ENCODE results near the gene ZNF579.
"Not testable (repeated sequence)": the region's sequence is repeated elsewhere in the genome, so short reads cannot be mapped to it uniquely, and the experiment has no call there.

The ZNF579 gene

GRCh38 chr19:55576746-55577145 lies 3.9 kb downstream of the ZNF579 start:
- Histone ChIP-seq H3K27me3 (ENCODE audit: control insufficient read depth, insufficient read depth, low read length) (no peaks in the 10 kb centered on the region), H3K36me3 (ENCODE audit: control insufficient read depth, insufficient read depth, low read length) (no peaks in the 10 kb centered on the region), H3K9ac (ENCODE audit: low read length) (no peak overlapping the region), H3K9me3 (ENCODE audit: control insufficient read depth, low read length) (no peaks in the 10 kb centered on the region), H3K4me3 (ENCODE audit: low read length) (no peak overlapping the region), H3K4me1 (ENCODE audit: control insufficient read depth, insufficient read depth, low read length) (peaks cover 9% of the 10 kb centered on the region)

GRCh38 chr19:55573929-55574328 lies 6.7 kb downstream of the ZNF579 start:
- H3K27me3 ChIP-seq (ENCODE audit: control insufficient read depth, insufficient read depth, low read length); H3K36me3 ChIP-seq (ENCODE audit: control insufficient read depth, insufficient read depth, low read length); H3K9me3 ChIP-seq (ENCODE audit: control insufficient read depth, low read length); H3K4me1 ChIP-seq (ENCODE audit: control insufficient read depth, insufficient read depth, low read length); H3K4me3 ChIP-seq (ENCODE audit: low read length); H3K9ac ChIP-seq (ENCODE audit: low read length): not testable (repeated sequence)

GRCh38 chr19:55569477-55569876 lies 11.2 kb downstream of the ZNF579 start:
- not testable (repeated sequence) for H3K36me3 ChIP-seq (ENCODE audit: control insufficient read depth, insufficient read depth, low read length); H3K9ac ChIP-seq (ENCODE audit: low read length); H3K9me3 ChIP-seq (ENCODE audit: control insufficient read depth, low read length); H3K4me3 ChIP-seq (ENCODE audit: low read length); H3K27me3 ChIP-seq (ENCODE audit: control insufficient read depth, insufficient read depth, low read length)
- peaks cover 14% of the 10 kb centered on the region for H3K4me1 ChIP-seq (ENCODE audit: control insufficient read depth, insufficient read depth, low read length)

GRCh38 chr19:55567708-55568328 lies 12.8 kb downstream of the ZNF579 start:
- Histone ChIP-seq H3K9ac (ENCODE audit: low read length) (no peak overlapping the region), H3K27me3 (ENCODE audit: control insufficient read depth, insufficient read depth, low read length) (no peaks in the 10 kb centered on the region), H3K36me3 (ENCODE audit: control insufficient read depth, insufficient read depth, low read length) (no peaks in the 10 kb centered on the region), H3K4me1 (ENCODE audit: control insufficient read depth, insufficient read depth, low read length) (peaks cover 28% of the 10 kb centered on the region), H3K4me3 (ENCODE audit: low read length) (no peak overlapping the region), H3K9me3 (ENCODE audit: control insufficient read depth, low read length) (no peaks in the 10 kb centered on the region)

GRCh38 chr19:55566823-55567222 lies 13.8 kb downstream of the ZNF579 start:
- Histone ChIP-seq H3K9ac (ENCODE audit: low read length) (no peak overlapping the region), H3K4me3 (ENCODE audit: low read length) (no peak overlapping the region), H3K36me3 (ENCODE audit: control insufficient read depth, insufficient read depth, low read length) (no peaks in the 10 kb centered on the region), H3K4me1 (ENCODE audit: control insufficient read depth, insufficient read depth, low read length) (peaks cover 28% of the 10 kb centered on the region), H3K27me3 (ENCODE audit: control insufficient read depth, insufficient read depth, low read length) (no peaks in the 10 kb centered on the region), H3K9me3 (ENCODE audit: control insufficient read depth, low read length) (no peaks in the 10 kb centered on the region)

- Histone ChIP-seq H3K4me3 (ENCODE audit: low read length) (no peak overlapping the region), H3K36me3 (ENCODE audit: control insufficient read depth, insufficient read depth, low read length) (no peaks in the 10 kb centered on the region), H3K4me1 (ENCODE audit: control insufficient read depth, insufficient read depth, low read length) (peaks cover 33% of the 10 kb centered on the region), H3K27me3 (ENCODE audit: control insufficient read depth, insufficient read depth, low read length) (no peaks in the 10 kb centered on the region), H3K9me3 (ENCODE audit: control insufficient read depth, low read length) (no peaks in the 10 kb centered on the region), H3K9ac (ENCODE audit: low read length) (peak overlapping the region; percentile 93)
Observed at GRCh38 chr19:55563261-55563690, 17.4 kb downstream of the ZNF579 start.

- Histone ChIP-seq H3K4me1 (ENCODE audit: control insufficient read depth, insufficient read depth, low read length) (peaks cover 26% of the 10 kb centered on the region), H3K9ac (ENCODE audit: low read length) (no peak overlapping the region), H3K27me3 (ENCODE audit: control insufficient read depth, insufficient read depth, low read length) (no peaks in the 10 kb centered on the region), H3K36me3 (ENCODE audit: control insufficient read depth, insufficient read depth, low read length) (no peaks in the 10 kb centered on the region), H3K4me3 (ENCODE audit: low read length) (no peak overlapping the region), H3K9me3 (ENCODE audit: control insufficient read depth, low read length) (no peaks in the 10 kb centered on the region)
Observed at GRCh38 chr19:55559684-55560083, 21.0 kb downstream of the ZNF579 start.

GRCh38 chr19:55554741-55555152 lies 25.9 kb downstream of the ZNF579 start:
- Histone ChIP-seq H3K9me3 (ENCODE audit: control insufficient read depth, low read length) (no peaks in the 10 kb centered on the region), H3K9ac (ENCODE audit: low read length) (no peak overlapping the region), H3K27me3 (ENCODE audit: control insufficient read depth, insufficient read depth, low read length) (no peaks in the 10 kb centered on the region), H3K4me1 (ENCODE audit: control insufficient read depth, insufficient read depth, low read length) (peaks cover 27% of the 10 kb centered on the region), H3K4me3 (ENCODE audit: low read length) (no peak overlapping the region), H3K36me3 (ENCODE audit: control insufficient read depth, insufficient read depth, low read length) (no peaks in the 10 kb centered on the region)

- no peaks in the 10 kb centered on the region for H3K9me3 ChIP-seq (ENCODE audit: control insufficient read depth, low read length)
- H3K4me3 ChIP-seq (ENCODE audit: low read length) = no peak overlapping the region
- H3K36me3 ChIP-seq (ENCODE audit: control insufficient read depth, insufficient read depth, low read length) = no peaks in the 10 kb centered on the region
- peaks cover 27% of the 10 kb centered on the region for H3K4me1 ChIP-seq (ENCODE audit: control insufficient read depth, insufficient read depth, low read length)
- no peak overlapping the region for H3K9ac ChIP-seq (ENCODE audit: low read length)
- H3K27me3 ChIP-seq (ENCODE audit: control insufficient read depth, insufficient read depth, low read length) = no peaks in the 10 kb centered on the region
Observed at GRCh38 chr19:55554302-55554701, 26.3 kb downstream of the ZNF579 start.

GRCh38 chr19:55553217-55554182 lies 27.1 kb downstream of the ZNF579 start:
- Histone ChIP-seq H3K36me3 (ENCODE audit: control insufficient read depth, insufficient read depth, low read length) (no peaks in the 10 kb centered on the region), H3K4me3 (ENCODE audit: low read length) (no peak overlapping the region), H3K9ac (ENCODE audit: low read length) (no peak overlapping the region), H3K4me1 (ENCODE audit: control insufficient read depth, insufficient read depth, low read length) (peaks cover 27% of the 10 kb centered on the region), H3K27me3 (ENCODE audit: control insufficient read depth, insufficient read depth, low read length) (no peaks in the 10 kb centered on the region), H3K9me3 (ENCODE audit: control insufficient read depth, low read length) (no peaks in the 10 kb centered on the region)

- no peaks in the 10 kb centered on the region for H3K9me3 ChIP-seq (ENCODE audit: control insufficient read depth, low read length)
- peaks cover 35% of the 10 kb centered on the region for H3K4me1 ChIP-seq (ENCODE audit: control insufficient read depth, insufficient read depth, low read length)
- no peaks in the 10 kb centered on the region for H3K36me3 ChIP-seq (ENCODE audit: control insufficient read depth, insufficient read depth, low read length)
- H3K9ac ChIP-seq (ENCODE audit: low read length) = no peak overlapping the region
- no peak overlapping the region for H3K4me3 ChIP-seq (ENCODE audit: low read length)
- no peaks in the 10 kb centered on the region for H3K27me3 ChIP-seq (ENCODE audit: control insufficient read depth, insufficient read depth, low read length)
Observed at GRCh38 chr19:55552620-55553019, 28.0 kb downstream of the ZNF579 start.

- no peaks in the 10 kb centered on the region for H3K9me3 ChIP-seq (ENCODE audit: control insufficient read depth, low read length)
- no peak overlapping the region for H3K4me3 ChIP-seq (ENCODE audit: low read length)
- peaks cover 39% of the 10 kb centered on the region for H3K4me1 ChIP-seq (ENCODE audit: control insufficient read depth, insufficient read depth, low read length)
- no peaks in the 10 kb centered on the region for H3K27me3 ChIP-seq (ENCODE audit: control insufficient read depth, insufficient read depth, low read length)
- no peaks in the 10 kb centered on the region for H3K36me3 ChIP-seq (ENCODE audit: control insufficient read depth, insufficient read depth, low read length)
- H3K9ac ChIP-seq (ENCODE audit: low read length) = no peak overlapping the region
Observed at GRCh38 chr19:55552206-55552605, 28.4 kb downstream of the ZNF579 start.
